Activated naive CD4-positive, alpha-beta T cell treated with anti-CD3 and anti-CD28 coated beads, Interleukin-2, amount 10 ng/mL, durations not matched to agents 7 days and 5 days (primary cell): ENCODE measurements around the gene TMEM50A.
"Not testable (repeated sequence)": the region's sequence is repeated elsewhere in the genome, so short reads cannot be mapped to it uniquely, and the experiment has no call there.

Experiments
- CTCF ChIA-PET: fragments of 350-600 bp; sonication (Branson Sonifier 250); formaldehyde crosslinking; loops from one replicate; lab custom pipeline; 2021; ENCODE audit warnings: antibody characterized with exemption; lab: Charles Lee
- DNase-seq: peaks from one replicate; pipeline ENCODE4 v3.0.0-alpha.2; 2020
- H3K27ac Mint-ChIP-seq: one replicate; pipeline ENCODE4 v1.8.0; 2021; ENCODE audit warnings: mild to moderate bottlenecking, moderate library complexity, mixed read lengths
- H3K27me3 Mint-ChIP-seq: one replicate; pipeline ENCODE4 v1.8.0; 2021; ENCODE audit warnings: mild to moderate bottlenecking, mixed read lengths
- H3K36me3 Mint-ChIP-seq: one replicate; pipeline ENCODE4 v1.8.0; 2021; ENCODE audit warnings: mixed read lengths
- H3K4me1 Mint-ChIP-seq: one replicate; pipeline ENCODE4 v1.8.0; 2021; ENCODE audit warnings: mixed read lengths
- H3K4me3 Mint-ChIP-seq: one replicate; pipeline ENCODE4 v1.8.0; 2021; ENCODE audit warnings: mild to moderate bottlenecking, moderate library complexity, mixed read lengths
- H3K9me3 Mint-ChIP-seq: one replicate; pipeline ENCODE4 v1.8.0; 2021; ENCODE audit warnings: mixed read lengths

TMEM50A gene

GRCh38 chr1:25338188-25338981 is at the start of gene TMEM50A:
TMEM50A (plus strand) TSS chr1:25338334; CDS start chr1:25340487, 2,153 bp downstream.
- no peaks in the 10 kb centered on the region for H3K9me3 Mint-ChIP-seq
- H3K27ac Mint-ChIP-seq = peak within 1 kb of the TSS; percentile 92
- CTCF ChIA-PET = no interaction called here
- H3K27me3 Mint-ChIP-seq = peaks cover 3% of the 10 kb centered on the region
- H3K4me1 Mint-ChIP-seq = peaks cover 35% of the 10 kb centered on the region
- peak within 1 kb of the TSS; percentile 89 for H3K4me3 Mint-ChIP-seq
- peak; percentile 92 for DNase-seq
- peaks cover 19% of the 10 kb centered on the region for H3K36me3 Mint-ChIP-seq

- CTCF ChIA-PET, H3K9me3 Mint-ChIP-seq, H3K36me3 Mint-ChIP-seq, H3K4me3 Mint-ChIP-seq, H3K4me1 Mint-ChIP-seq, H3K27ac Mint-ChIP-seq, DNase-seq: not testable (repeated sequence)
- H3K27me3 Mint-ChIP-seq = peaks cover 18% of the 10 kb centered on the region
These were observed 49.5 kb upstream of the TMEM50A start for GRCh38 chr1:25288573-25289101.

GRCh38 chr1:25290043-25290442 is 48.1 kb upstream of the TMEM50A start:
- DNase-seq, CTCF ChIA-PET, H3K9me3 Mint-ChIP-seq, H3K4me1 Mint-ChIP-seq, H3K4me3 Mint-ChIP-seq, H3K36me3 Mint-ChIP-seq, H3K27ac Mint-ChIP-seq: not testable (repeated sequence)
- peaks cover 15% of the 10 kb centered on the region for H3K27me3 Mint-ChIP-seq

- CTCF ChIA-PET, H3K27ac Mint-ChIP-seq, H3K4me1 Mint-ChIP-seq, H3K36me3 Mint-ChIP-seq, DNase-seq, H3K9me3 Mint-ChIP-seq, H3K4me3 Mint-ChIP-seq: not testable (repeated sequence)
- peaks cover 15% of the 10 kb centered on the region for H3K27me3 Mint-ChIP-seq
These were observed 44.7 kb upstream of the TMEM50A start for GRCh38 chr1:25293426-25293825.

GRCh38 chr1:25294889-25295826 is 43.0 kb upstream of the TMEM50A start:
- H3K4me1 Mint-ChIP-seq, H3K4me3 Mint-ChIP-seq, H3K36me3 Mint-ChIP-seq, H3K9me3 Mint-ChIP-seq, CTCF ChIA-PET, DNase-seq: not testable (repeated sequence)
- Mint-ChIP-seq H3K27me3 (peaks cover 15% of the 10 kb centered on the region), H3K27ac (peak overlapping the region; percentile 45)

- H3K27me3 Mint-ChIP-seq, DNase-seq, CTCF ChIA-PET, H3K36me3 Mint-ChIP-seq, H3K9me3 Mint-ChIP-seq, H3K27ac Mint-ChIP-seq, H3K4me3 Mint-ChIP-seq, H3K4me1 Mint-ChIP-seq: not testable (repeated sequence)
These were observed 41.6 kb upstream of the TMEM50A start for GRCh38 chr1:25296501-25296900.

- CTCF ChIA-PET, H3K27ac Mint-ChIP-seq, H3K4me1 Mint-ChIP-seq, H3K4me3 Mint-ChIP-seq, H3K36me3 Mint-ChIP-seq, DNase-seq, H3K9me3 Mint-ChIP-seq, H3K27me3 Mint-ChIP-seq: not testable (repeated sequence)
These were observed 37.4 kb upstream of the TMEM50A start for GRCh38 chr1:25300729-25301128.

GRCh38 chr1:25302330-25302729 is 35.8 kb upstream of the TMEM50A start:
- H3K4me1 Mint-ChIP-seq, H3K9me3 Mint-ChIP-seq, DNase-seq, CTCF ChIA-PET, H3K4me3 Mint-ChIP-seq, H3K27me3 Mint-ChIP-seq, H3K27ac Mint-ChIP-seq, H3K36me3 Mint-ChIP-seq: not testable (repeated sequence)

GRCh38 chr1:25304936-25305335 is 33.2 kb upstream of the TMEM50A start:
- H3K4me1 Mint-ChIP-seq, CTCF ChIA-PET, H3K27me3 Mint-ChIP-seq, H3K36me3 Mint-ChIP-seq, DNase-seq, H3K27ac Mint-ChIP-seq, H3K4me3 Mint-ChIP-seq, H3K9me3 Mint-ChIP-seq: not testable (repeated sequence)

- H3K27me3 Mint-ChIP-seq, H3K36me3 Mint-ChIP-seq, H3K9me3 Mint-ChIP-seq, DNase-seq, H3K4me1 Mint-ChIP-seq, H3K4me3 Mint-ChIP-seq, CTCF ChIA-PET, H3K27ac Mint-ChIP-seq: not testable (repeated sequence)
These were observed 30.0 kb upstream of the TMEM50A start for GRCh38 chr1:25308168-25308567.

- H3K36me3 Mint-ChIP-seq, DNase-seq, H3K27me3 Mint-ChIP-seq, CTCF ChIA-PET, H3K4me1 Mint-ChIP-seq, H3K27ac Mint-ChIP-seq, H3K4me3 Mint-ChIP-seq, H3K9me3 Mint-ChIP-seq: not testable (repeated sequence)
These were observed 29.0 kb upstream of the TMEM50A start for GRCh38 chr1:25309085-25309484.

- H3K36me3 Mint-ChIP-seq, H3K4me3 Mint-ChIP-seq, CTCF ChIA-PET, DNase-seq, H3K9me3 Mint-ChIP-seq, H3K27me3 Mint-ChIP-seq, H3K27ac Mint-ChIP-seq, H3K4me1 Mint-ChIP-seq: not testable (repeated sequence)
These were observed 28.6 kb upstream of the TMEM50A start for GRCh38 chr1:25309486-25309885.

- H3K9me3 Mint-ChIP-seq, H3K4me3 Mint-ChIP-seq, H3K27ac Mint-ChIP-seq, H3K36me3 Mint-ChIP-seq, DNase-seq, H3K4me1 Mint-ChIP-seq, H3K27me3 Mint-ChIP-seq: not testable (repeated sequence)
- CTCF ChIA-PET = interaction anchor here (0.6 kb wide), 1 partner anchor 197 kb away, joined by 4 read pairs; no protein-coding TSS in a partner anchor
These were observed 25.2 kb upstream of the TMEM50A start for GRCh38 chr1:25312806-25313470.

GRCh38 chr1:25320314-25320938 is 17.7 kb upstream of the TMEM50A start:
- H3K36me3 Mint-ChIP-seq, CTCF ChIA-PET, H3K27me3 Mint-ChIP-seq, H3K4me1 Mint-ChIP-seq, H3K27ac Mint-ChIP-seq, DNase-seq, H3K9me3 Mint-ChIP-seq, H3K4me3 Mint-ChIP-seq: not testable (repeated sequence)
